HCEC 1CT (cell line): ENCODE data around the gene HOXC11.

Experiments
- DNase-seq: peaks from one replicate; pipeline ENCODE4 v3.0.0-alpha.2; 2017

The HOXC11 gene

DNA sequence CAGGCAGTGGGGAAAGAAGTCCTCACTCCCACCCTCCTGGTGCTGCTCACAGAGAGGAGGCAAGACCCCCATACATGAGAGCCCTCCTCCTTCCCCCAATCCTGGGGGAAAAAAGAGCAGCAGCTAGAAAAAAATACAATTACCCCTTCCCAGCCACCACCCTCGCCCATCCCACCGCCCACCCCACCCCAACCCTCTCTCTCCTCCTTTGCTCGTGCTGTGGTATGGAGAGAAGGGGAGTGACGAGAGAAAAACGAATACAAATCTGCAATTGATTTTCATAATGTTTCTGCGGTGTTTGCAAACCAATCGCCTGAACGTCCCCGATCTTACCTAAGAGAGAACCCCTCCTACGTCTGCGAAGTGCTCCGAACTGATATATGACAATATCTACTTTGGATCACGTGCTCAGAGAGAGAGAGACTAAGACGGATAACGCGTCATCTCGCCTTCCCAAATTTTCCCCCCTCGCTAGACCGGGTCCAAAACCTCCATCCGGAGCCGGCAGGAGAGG lies at the start of gene HOXC11:
Gene HOXC11, plus strand, starts transcription at position 405 of the 514 bp plus-strand sequence. CDS start 116 bp downstream, outside the sequence.
- DNase-seq = no peak

DNA sequence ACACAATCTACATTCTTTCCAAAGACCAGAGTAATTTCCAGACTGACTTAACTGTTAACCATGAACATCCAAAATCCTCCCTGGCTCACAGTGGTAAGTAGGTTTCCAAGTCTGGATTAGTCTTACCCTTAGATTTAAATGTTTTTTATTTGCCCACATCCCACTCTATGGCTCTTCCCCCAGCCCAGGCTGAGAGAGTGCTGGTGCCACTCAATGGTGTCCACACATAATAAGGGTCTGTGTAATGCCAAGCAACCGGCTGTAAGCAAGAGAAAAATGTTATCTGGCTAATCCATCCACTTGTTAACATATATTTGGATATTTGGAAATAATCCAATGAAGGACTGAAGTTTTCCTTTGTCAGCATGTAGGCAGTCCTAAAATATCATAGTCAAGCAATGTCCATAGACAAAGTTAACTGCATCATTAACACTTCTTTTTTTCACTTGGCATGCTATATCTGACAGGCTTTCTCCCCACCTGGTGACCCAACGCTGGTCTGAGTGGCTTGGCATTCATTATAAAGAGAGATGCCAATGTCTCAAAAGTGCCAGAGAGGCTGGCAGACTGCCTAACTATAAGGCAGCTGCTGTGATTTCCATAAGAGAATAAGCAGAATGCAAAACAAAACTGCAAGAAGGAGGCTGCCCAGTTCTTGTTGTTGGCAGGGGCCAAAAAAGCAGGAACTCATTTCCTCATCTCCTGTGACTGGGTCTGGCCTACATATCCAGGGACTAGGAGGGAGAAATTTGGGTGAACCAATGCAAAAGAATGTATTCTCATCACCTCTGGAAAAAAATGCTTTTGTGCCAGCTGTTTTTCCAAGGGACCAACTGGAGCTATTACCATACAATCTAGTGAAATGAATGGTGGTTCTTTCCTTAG lies 48.2 kb upstream of the HOXC11 start:
- DNase-seq = no peak

DNA sequence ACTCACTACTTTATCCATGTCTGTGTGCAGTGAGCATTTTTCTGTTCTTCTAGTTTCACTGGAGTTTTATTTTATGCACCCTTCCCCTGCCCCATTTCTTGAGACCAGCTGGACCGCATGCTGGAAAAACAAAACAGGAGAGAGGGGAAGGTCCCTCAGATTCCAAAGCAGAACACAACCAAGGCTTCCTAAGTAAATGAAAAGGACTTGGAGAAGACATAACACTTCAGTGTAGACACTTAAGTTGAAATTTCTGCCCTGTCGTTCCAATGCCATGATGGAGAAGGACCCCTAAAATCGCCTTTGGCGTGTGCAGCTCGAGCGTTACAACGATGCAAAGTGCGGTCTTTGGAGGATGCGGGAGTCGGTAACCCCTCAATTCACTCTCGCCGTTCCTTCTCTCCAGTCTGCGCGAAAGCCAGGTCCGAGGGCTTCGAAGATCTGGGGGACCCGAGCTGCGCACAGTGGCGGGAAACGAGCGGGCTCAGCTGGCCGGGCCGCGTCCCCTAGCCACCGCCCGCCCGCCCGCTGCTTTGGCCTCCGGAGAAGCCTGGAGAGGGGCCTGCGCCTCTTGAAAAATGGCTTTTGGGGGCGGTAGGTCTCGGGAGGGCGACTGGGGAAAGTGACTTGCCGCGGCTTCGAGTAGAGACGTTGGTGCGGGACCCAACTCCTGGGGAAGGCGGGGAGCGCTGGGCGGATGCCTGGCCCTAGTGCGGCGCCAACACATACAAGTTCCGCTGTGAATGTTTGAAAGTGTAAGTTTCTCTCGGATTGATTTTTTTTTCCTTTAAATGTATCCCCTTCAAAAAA lies 45.5 kb upstream of the HOXC11 start:
- DNase-seq = no peak

DNA sequence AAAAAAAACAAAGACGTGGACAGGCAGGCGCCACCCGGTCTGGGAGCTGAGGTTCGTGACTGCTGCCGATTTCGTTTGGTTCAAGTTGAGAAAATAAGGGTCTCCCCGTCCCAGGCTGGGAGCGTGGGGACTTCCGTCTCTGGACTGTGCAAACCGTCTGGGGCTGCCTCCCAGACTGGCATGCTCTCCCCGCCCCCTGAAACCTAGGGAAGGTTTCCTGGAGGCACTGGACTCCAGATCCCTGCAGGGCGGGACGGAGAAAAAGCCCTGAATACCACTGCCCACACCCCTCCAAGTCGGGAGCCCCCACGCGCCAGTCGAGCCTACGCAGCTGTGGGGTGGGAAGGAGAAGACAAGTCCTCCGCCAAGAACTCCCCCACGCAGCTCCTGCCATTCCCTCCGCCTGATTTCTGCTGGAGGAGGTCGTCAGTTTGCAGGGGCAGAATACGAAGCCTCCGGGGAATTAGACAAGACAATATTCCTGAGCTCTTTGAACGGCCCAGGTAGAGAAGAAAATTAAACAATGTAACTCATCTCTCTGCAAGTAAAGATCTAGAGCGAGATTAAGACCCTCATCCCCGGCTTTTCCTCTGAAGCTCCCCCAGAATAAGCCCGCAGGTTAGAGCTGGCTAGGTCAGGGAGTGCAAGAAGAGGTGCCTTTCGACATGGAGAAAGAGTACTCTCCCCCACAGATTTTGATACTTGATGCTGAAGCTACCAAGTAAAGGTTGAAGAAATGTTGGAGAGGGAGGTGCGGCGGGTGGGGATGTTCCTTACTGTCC lies 44.7 kb upstream of the HOXC11 start:
- DNase-seq = no peak

DNA sequence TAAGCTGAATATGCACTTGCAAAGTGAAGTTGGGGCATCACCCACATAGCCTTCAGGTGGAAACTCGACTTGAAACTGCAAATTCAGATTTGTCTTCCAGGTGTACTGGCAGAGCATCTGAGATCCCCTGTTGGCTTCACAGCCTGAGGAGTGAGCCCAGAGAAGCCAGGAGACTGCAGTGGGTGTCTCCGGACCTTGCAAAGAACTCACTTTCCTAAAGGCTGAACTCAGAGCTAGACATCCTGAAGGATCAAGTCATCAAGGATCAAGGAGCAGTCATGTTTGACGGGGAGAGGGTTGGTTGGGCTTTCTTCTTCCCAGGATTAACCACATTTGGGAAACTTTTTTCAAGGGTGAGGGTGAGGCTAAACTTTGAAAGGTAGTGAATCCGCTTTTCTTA lies 43.4 kb upstream of the HOXC11 start:
- DNase-seq = no peak

DNA sequence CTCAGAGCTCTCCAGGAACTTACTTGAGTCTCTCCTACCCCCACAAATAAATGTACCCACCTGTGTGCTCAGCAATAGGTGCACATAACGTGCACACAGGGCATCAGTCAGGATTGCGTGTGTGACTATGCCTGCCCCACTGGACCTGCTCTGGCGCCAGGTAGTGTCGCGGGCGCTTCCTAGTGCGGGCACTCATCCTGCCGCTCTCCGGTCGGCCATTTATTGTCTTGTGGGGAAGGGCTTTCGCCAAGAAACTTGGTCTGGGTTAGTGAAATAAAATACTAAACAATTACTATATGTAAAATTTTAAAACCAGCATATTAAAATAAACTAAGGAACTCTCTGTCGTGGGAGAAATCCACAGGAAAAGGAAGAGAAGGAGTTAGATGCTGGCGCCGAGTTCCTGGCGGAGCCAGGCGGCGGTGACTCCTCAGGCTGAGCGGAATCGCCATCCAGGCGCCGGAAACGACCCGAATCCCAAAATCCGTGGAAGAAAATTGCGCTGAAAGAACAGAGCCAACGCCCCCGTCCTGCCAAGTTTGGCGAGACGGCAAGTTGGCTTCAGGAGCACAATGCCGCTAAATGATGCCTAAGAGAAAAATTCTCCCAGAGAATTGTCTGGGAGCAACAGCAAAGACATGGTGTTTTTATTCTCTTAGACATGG lies 42.2 kb upstream of the HOXC11 start:
- DNase-seq = no peak

DNA sequence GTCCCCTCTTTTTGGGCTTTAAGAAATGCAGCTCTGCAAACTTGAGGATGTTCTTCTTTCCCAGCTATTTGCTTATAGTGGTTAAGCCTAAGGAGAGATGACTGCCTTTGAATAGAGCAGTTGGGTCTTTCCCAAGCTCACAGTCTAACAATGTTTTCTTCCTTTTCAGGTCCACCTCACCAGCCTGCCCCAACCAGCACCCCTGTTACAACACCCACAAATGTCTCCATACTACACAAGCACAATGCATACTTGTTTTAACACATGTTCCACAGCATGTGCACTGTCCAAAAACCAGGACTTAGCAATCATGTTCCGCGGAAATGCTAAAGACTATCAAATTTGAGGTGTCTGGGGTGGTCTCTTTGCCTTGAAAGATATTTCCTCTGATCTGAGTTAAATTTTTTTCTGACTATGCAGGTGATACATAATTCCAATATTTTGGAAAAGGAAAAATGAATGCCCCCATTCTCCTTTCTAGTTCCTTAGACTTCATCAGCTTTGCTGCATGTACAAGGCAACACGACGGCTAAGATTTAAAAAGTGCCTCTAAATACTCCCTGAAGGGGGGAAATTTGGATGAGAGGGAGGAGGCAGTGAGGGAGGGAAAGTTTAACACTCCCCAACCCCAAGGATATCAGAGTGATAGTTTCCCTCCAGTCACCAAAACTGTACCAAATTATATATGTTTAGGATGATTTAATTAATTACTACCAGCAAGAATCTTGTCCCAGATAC lies 40.9 kb upstream of the HOXC11 start:
- DNase-seq = no peak

DNA sequence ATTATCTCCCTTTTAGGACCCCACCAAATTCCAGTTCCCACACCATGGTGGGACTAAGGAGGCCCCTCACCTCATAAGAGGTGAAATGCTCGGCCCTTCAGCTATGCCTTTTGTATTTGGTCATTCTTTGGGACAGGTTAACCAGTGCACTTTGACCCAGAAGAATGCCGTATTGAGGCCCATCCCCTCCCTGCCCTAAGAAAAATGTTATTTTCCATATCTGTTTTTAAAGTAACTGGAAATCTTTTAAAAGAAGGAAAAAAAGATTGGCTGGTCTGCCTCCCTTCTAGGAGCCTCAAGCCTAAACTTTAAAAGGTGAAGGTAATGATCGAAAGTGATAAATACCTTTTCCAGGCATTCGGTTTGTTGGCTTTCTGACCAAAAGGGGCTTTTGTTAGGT lies 40.0 kb upstream of the HOXC11 start:
- DNase-seq = no peak

DNA sequence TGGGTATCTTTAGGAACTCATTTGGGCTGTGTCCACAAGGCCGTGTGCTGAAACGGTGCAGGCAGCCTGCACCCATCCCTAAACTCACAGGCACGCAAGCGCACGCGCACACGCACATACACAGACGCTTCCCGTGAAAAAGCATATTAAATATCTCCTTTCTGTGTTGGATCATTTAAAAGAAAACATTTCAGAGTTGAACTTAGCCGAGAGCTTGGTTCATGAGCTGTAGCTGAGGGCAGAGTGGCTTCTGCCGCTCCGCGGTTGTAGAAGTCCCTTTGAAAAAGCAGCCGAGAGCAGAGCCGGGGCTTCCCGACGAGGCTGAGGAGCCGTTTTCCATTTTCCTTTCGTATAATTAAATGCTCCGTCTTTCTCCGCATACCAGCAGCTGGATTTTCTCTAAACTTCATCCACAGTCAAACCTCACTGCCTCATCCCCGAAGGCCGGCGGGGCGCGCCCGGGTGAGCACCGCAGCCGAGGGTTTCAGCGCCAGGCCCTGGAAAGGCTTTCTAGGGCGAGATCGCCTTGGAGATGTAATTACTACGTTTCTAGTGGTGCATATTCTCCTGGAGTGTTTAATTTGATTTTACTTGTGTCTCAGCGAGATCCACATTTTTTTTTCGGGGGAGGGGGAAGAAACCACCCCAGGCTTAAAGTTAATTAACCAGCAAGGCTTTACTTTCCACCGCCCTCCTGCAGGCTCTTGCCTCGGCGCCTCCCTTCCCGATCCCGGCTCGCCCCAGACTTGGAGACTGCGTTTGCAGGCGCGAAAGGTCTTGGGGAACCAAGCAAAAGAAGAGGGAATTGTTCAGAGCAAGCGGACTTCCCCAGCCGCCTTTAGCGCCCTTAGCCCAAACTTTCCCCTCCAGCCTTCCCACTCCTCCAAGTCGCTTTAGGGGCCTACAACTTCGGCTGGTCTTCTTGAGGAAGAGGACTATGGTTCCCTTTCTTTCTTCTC lies 37.3 kb upstream of the HOXC11 start:
- no peak for DNase-seq

DNA sequence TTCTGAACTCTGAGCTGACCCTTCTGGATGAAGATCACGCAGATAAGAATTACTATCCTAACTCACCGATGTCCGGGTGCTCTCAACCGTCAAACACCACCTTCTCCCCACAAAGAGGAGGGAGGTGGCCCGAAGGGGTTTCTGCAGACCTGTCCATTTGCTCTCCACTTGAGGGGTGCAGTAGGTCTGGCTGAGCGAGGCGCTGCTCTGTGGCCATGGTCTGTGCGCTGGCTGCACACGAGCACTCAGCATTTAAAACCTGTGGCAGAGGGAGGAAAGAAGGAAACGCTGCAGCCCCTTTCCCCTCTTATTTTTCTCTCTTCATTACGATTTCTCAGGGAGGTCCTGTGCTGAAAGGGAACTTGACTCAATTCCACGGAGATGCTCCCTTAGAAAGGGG lies 35.8 kb upstream of the HOXC11 start:
- no peak for DNase-seq

DNA sequence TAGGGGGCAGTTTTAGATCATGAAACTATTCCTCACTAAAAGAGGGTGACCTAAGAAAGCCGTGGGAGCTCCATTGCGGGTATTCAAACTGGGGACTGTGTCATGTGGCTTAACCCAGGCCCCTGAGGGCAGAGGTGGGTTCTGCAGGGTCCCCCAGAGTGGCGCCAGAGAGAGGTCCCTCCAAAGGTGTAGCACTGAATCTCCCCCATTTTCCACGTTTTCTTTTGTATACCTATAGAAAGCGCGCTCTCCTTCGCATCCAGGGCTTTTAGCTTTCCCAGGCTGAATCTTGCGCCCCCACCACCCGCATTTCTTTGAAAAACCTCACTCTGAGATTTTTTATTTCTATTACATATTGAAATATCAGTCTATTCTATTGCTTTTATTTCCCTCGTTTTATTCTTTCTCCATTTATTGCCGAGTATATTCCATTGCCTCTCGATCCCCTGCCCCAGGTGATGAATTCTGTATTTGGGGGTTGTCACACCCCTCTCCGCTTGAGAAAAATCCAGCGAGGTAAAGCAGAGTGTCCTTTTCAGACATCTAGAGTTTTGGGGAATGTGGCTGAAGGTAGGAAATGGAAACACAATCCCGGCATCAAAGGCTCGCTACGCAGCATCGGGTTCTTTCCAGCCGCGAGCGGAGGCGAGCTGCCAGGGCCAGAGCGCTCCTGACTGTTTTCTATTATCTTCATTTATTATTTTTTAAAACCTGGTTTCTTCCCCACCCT lies 35.2 kb upstream of the HOXC11 start:
- no peak for DNase-seq

DNA sequence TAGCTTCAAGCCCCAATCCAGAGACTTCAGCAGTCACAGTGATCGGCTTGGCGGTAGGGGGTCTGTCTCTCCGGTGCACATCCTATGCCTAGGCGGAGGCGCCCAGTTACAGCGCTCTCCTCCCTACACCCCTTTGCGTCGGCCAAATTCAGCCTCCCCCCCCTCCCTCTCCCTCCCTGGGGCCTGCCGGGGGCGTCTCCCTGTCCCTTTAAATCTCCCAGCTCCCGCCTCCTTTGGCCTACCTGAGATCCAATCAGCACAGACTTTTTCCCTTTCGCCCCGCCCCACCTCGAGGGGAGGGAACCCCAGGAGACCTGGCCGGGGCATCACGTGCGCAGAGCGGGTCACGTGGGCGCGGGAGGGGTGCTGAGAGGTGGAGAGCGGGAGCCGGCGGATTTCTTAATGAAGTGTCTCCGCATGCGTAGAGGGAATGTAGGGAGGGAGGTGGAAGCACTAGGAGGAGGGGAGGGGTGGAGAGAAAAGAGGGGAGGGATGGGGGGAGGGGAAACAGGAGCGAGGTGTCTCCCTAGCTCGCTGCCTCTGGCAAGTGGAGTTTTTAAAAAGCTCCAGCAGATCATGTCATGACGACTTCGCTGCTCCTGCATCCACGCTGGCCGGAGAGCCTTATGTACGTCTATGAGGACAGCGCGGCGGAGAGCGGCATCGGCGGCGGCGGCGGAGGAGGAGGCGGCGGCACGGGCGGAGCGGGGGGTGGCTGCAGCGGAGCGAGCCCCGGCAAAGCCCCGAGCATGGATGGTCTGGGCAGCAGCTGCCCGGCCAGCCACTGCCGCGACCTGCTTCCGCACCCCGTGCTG lies 34.4 kb upstream of the HOXC11 start, which contains the start of gene HOXC13:
Gene HOXC13, plus strand, starts transcription at position 506 of the 815 bp plus-strand sequence. Its CDS starts 76 bp downstream, at position 582.
- no peak for DNase-seq

DNA sequence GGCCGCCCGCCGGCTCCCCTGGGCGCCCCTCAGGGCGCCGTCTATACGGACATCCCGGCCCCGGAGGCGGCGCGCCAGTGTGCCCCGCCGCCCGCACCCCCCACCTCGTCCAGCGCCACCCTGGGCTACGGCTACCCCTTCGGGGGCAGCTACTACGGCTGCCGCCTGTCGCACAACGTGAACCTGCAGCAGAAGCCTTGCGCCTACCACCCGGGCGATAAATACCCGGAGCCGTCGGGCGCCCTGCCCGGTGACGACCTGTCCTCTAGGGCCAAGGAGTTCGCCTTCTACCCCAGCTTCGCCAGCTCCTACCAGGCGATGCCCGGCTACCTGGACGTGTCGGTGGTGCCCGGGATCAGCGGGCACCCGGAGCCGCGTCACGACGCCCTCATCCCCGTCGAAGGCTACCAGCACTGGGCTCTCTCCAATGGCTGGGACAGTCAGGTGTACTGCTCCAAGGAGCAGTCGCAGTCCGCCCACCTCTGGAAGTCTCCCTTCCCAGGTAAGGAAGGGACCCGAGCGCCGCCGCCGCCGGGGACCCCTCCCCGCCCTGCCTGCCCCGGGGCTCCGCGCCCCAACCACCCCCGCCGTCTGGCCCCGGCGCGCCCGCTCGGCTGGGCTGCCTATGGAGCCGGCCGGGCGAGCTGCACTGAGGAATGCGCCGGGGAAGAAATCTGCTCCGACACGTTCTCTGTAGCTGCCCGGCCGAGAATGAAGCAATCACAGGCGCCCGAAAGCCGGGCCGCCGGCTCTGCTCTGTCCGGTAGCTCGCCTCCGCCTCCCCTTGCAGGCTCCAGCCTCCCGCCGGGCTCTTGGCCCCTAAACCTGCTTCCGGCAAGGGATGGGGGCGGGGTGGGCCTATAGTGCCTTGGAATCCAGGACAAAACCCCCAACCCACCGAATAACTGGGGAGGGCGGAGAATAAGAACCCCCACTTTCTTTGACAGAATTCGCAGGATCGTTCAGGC lies 33.5 kb upstream of the HOXC11 start:
- DNase-seq = no peak

DNA sequence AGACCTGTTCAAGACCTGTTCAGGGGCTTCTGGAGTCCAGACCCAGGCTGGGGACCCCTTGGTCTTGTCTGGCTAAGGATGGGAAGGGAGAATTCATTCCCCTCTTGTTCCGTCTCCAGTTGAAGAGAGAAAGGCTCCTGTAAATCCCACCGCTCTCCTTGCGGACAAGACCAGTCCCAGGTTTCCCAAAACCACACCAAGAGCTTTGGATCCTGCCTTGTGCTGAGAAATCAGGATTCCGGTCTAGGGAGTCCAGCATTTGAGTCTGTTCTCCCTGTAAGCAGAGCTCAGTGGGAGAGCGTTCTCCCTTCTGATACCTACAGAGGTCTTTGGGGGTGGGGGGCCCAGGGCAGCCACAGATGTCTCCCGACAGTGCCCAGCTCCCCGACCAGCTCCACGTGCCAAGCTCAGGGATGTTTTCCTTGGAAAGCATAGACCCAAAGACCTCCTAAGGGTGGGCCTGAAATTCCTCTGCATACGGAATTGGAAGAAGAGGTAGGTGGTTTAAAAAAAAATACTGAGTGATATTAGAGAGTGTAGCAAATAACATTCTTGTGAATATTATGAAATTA lies 32.4 kb upstream of the HOXC11 start:
- no peak for DNase-seq

DNA sequence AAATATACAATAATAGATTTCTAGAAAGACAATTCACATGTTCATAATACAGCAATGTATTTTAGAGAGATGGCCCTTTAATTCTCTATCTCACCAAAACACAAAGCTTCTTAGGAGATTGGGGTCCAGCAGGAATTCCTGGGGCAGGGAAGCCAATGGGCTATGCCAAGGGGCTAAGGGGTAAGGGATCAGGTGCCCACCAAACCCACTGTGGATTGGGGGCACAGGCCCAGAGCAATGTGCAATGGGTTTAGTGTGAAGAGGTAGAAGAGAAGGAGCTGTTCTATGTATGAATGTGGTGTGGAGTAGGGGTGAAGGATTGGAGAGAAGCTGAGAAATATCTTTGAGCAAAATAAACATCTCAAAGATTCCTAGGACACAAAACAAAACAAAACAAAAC lies 31.7 kb upstream of the HOXC11 start:
- no peak for DNase-seq

DNA sequence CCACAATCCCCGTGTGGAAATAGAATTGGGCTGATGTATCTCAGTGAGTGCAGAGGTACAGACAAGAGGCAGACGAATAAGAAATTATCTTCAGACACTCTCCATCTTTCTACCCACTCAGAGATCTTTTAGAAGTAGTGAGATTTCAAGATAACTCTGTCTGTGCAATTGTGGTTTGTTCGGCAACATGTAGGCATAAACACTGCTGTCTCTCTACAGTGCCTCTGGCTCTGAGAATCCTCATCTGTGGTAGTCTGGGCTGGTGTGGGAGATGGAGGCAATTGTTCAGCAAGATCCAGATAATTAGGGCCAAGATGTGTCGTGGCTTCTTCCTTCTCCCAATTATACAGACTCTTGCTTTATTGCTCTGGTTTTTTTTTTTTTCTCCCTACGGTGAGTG lies 31.2 kb upstream of the HOXC11 start:
- DNase-seq = no peak

DNA sequence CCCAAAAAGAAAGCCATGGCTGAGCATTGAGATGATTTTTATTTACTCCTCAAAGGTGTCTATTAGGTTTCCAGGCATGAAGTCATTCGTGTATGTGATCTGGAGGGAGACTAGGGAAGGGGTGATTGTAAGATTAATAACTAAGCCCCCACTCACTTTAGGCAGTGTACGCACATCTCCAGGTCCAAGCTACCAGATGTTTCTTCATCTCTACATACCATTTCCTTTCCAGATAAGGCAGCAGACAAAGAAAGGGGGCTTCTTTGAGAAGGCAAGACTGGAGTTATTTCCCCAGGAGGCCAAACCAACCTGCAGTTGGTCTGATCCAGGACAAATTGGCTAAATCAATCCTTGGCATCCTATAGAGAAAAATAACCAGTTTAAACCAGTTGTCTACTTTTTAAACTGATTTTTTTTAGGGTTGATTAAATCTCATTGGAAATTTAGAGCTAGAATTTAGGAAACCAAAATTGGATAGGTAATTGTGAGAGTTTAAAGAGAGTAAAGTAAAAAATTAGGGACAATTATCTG lies 30.4 kb upstream of the HOXC11 start:
- no peak for DNase-seq
